HepG2 (cell line): ENCODE results near the gene PKP3. TPM values are rescaled to one million over a fixed set of nuclear protein-coding genes. Genes with fewer than 3 reads are reported as not detected.

ENCODE experiments used
- ATF2 ChIP-seq: sonication (generic); formaldehyde crosslinking; IDR thresholded peaks from 2 replicates; pipeline ENCODE4 v1.4.0; 2020; ENCODE audit warnings: missing genetic modification reagents
- CCDC6 ChIP-seq: sonication (generic); formaldehyde crosslinking; IDR thresholded peaks from 2 replicates; pipeline ENCODE4 v1.8.1; 2022; ENCODE audit warnings: mild to moderate bottlenecking, missing genetic modification reagents, moderate library complexity
- CENPT ChIP-seq: sonication (generic); formaldehyde crosslinking; IDR thresholded peaks from 2 replicates; pipeline ENCODE4 v1.8.0; 2022; ENCODE audit warnings: low read depth, mild to moderate bottlenecking, moderate library complexity, missing genetic modification reagents
- CSRNP2 ChIP-seq: sonication (generic); formaldehyde crosslinking; conservative IDR thresholded peaks from 2 replicates; pipeline ENCODE4 v1.8.0; 2022; ENCODE audit warnings: low read depth, missing genetic modification reagents
- HES4 ChIP-seq: sonication (generic); formaldehyde crosslinking; IDR thresholded peaks from 2 replicates; pipeline ENCODE4 v1.9.0; 2021; ENCODE audit warnings: mild to moderate bottlenecking, missing genetic modification reagents, borderline replicate concordance
- HIVEP1 ChIP-seq: sonication (generic); formaldehyde crosslinking; IDR thresholded peaks from 2 replicates; pipeline ENCODE4 v1.4.0; 2020; ENCODE audit warnings: mild to moderate bottlenecking, missing genetic modification reagents
- KDM3A ChIP-seq: IDR thresholded peaks from 2 replicates; pipeline ENCODE4 v1.6.1; 2018; ENCODE audit warnings: low read depth, missing compliant biosample characterization
- LCORL ChIP-seq, 2 experiments: fragments of 450-650 bp in 1 of 2; sonication (generic) in 1 of 2; formaldehyde crosslinking in 1 of 2; IDR thresholded peaks; 2 replicates each; pipeline versions ENCODE4 v1.5.0 to v1.6.1; 2017 to 2020; ENCODE audit warnings: antibody characterized with exemption in 1 of 2, missing genetic modification reagents in 1 of 2
- MAFG ChIP-seq: sonication (generic); formaldehyde crosslinking; IDR thresholded peaks from 2 replicates; pipeline ENCODE4 v1.5.1; 2020; ENCODE audit warnings: mild to moderate bottlenecking, missing genetic modification reagents
- SRSF9 ChIP-seq: fragments of 200-400 bp; formaldehyde crosslinking; IDR thresholded peaks from 2 replicates; pipeline ENCODE4 v1.6.1; 2018; ENCODE audit warnings: borderline replicate concordance, mild to moderate bottlenecking, low read depth, low read length; ENCODE audit not compliant: insufficient read depth, poor library complexity, severe bottlenecking
- UBTF ChIP-seq: sonication (generic); formaldehyde crosslinking; IDR thresholded peaks from 2 replicates; pipeline ENCODE4 v1.4.0; 2020; ENCODE audit warnings: mild to moderate bottlenecking, missing genetic modification reagents
- ZBTB14 ChIP-seq: sonication (generic); formaldehyde crosslinking; IDR thresholded peaks from 2 replicates; pipeline ENCODE4 v1.4.0; 2020; ENCODE audit warnings: missing genetic modification reagents
- ZFX ChIP-seq: sonication (generic); formaldehyde crosslinking; IDR thresholded peaks from 2 replicates; pipeline ENCODE4 v1.4.0; 2020; ENCODE audit warnings: mild to moderate bottlenecking, low read depth, missing genetic modification reagents, moderate library complexity
- ZMYM4 ChIP-seq: sonication (generic); formaldehyde crosslinking; IDR thresholded peaks from 2 replicates; pipeline ENCODE4 v1.8.1; 2023; ENCODE audit warnings: mild to moderate bottlenecking, missing genetic modification reagents
- ZNF143 ChIP-seq: sonication (generic); formaldehyde crosslinking; IDR thresholded peaks from 2 replicates; pipeline ENCODE4 v1.4.0; 2020; ENCODE audit warnings: missing genetic modification reagents
- ZNF20 ChIP-seq: sonication (generic); formaldehyde crosslinking; IDR thresholded peaks from 2 replicates; pipeline ENCODE4 v1.4.0; 2020; ENCODE audit warnings: mild to moderate bottlenecking, moderate library complexity, missing genetic modification reagents
- ZNF414 ChIP-seq: sonication (generic); formaldehyde crosslinking; IDR thresholded peaks from 2 replicates; pipeline ENCODE4 v1.5.0; 2020; ENCODE audit warnings: missing genetic modification reagents
- ZNF441 ChIP-seq: sonication (generic); formaldehyde crosslinking; IDR thresholded peaks from 2 replicates; pipeline ENCODE4 v1.7.0; 2021; ENCODE audit warnings: missing genetic modification reagents, borderline replicate concordance
- ZNF788 ChIP-seq: sonication (generic); formaldehyde crosslinking; IDR thresholded peaks from 2 replicates; pipeline ENCODE4 v1.5.0; 2020; ENCODE audit warnings: mild to moderate bottlenecking, missing genetic modification reagents, borderline replicate concordance
- polyA plus RNA-seq, 8 experiments: library from polyadenylated mRNA; depleted of rRNA in 3 of 8; stranded (reverse) in 7 of 8; unstranded in 1 of 8; fragments of >200 nt; fragmentation: Illumina TruSeq in 4 of 8; extraction: Trizol in 4 of 8; gene quantifications; 2 replicates each; pipeline versions ENCODE4 v1.2.1 to v1.2.3, GENCODE V29; 2011 to 2016; ENCODE audit warnings: low read depth in 4 of 8, missing spikeins in 1 of 8, mixed read lengths in 1 of 8; ENCODE audit not compliant: insufficient read depth in 1 of 8
- total RNA-seq, 5 experiments: library from RNA; depleted of rRNA; stranded (reverse); fragments of >200 nt; fragmentation: Illumina TruSeq; extraction: Trizol; gene quantifications; 2 replicates each; pipeline ENCODE4 v1.2.3, GENCODE V29; 2016; ENCODE audit warnings: low read depth in 1 of 5

Gene PKP3
- total and polyA plus RNA-seq, 2 of the 13 experiments (the other 11 are each of a cell fraction or from before 2014, with no cell fraction given) = 18.0 to 28.7 TPM

- TF ChIP-seq ATF2 (CRISPR knock-in tag) (peak; percentile 80), ZNF788 (CRISPR knock-in tag) (peak; percentile 86; the same call in 1 of the 2 replicates), ZNF20 (CRISPR knock-in tag) (no peak), CSRNP2 (CRISPR knock-in tag) (no peak), LCORL (IDR thresholded peaks at IDR 0.05) (no peak), LCORL (CRISPR knock-in tag; IDR thresholded peaks at IDR 0.05) (peak; percentile 82), ZFX (CRISPR knock-in tag) (peak; percentile 96), KDM3A (CRISPR knock-in tag) (0 out of 2 replicates have a peak, but pooled peaks have one; percentile 27), HES4 (CRISPR knock-in tag) (0 out of 2 replicates have a peak, but pooled peaks have one; percentile 9), ZBTB14 (CRISPR knock-in tag) (peak; percentile 65; the same call in 1 of the 2 replicates), CCDC6 (CRISPR knock-in tag) (peak; percentile 79), CENPT (peak; percentile 74; the same call in 1 of the 2 replicates), ZNF414 (CRISPR knock-in tag) (peak; percentile 84), ZNF143 (peak; percentile 98), HIVEP1 (peak; percentile 32; the same call in 1 of the 2 replicates), ZNF441 (CRISPR knock-in tag) (no peak), MAFG (no peak), ZMYM4 (CRISPR knock-in tag) (peak; percentile 76), UBTF (peak; percentile 74), SRSF9 (no peak)
Measured at GRCh38 chr11:449889-450808, 56.1 kb downstream of the PKP3 start, which contains the start of gene PTDSS2 (continued).
